Measurements from ENCODE around the gene SCAPER. TPM values are rescaled to one million over a fixed set of nuclear protein-coding genes. Genes with fewer than 3 reads are reported as not detected.

The SCAPER gene
- polyA plus RNA-seq, 1 donor from 2014 or later = 77.1 TPM

DNA sequence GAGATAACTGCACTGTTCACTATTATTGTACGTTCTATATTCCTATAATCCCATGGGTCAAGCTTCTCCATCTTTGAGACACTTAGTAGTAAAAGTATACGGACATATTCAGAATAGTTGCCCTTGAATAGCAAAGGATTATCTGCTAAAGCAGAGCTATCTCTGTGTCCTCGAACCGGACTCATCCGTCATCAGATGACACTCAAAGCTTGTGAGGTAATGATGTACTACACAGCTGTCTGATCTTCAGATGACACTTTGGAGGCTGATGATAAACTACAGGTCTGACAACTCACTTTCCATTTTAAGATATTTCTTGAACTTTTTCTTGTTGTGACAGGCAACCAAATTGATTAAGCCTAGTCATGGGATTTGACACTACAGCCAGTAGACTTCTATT is 240.2 kb downstream of the SCAPER start:
- no peak overlapping the region for H3K4me2 ChIP-seq (ENCODE audit: low read length)
- H3F3A ChIP-seq (ENCODE audit: insufficient read depth, low read length, poor library complexity, severe bottlenecking) = no peaks in the 10 kb centered on the region
- H3K4me3 ChIP-seq (ENCODE audit: low read length) = no peak overlapping the region
- no peaks in the 10 kb centered on the region for H3K79me2 ChIP-seq (replicated peaks; ENCODE audit: insufficient read depth, low read length)
- H3K9me2 ChIP-seq (ENCODE audit: insufficient read depth, low read length) = no peaks in the 10 kb centered on the region
- no peak overlapping the region for H2AFZ ChIP-seq (ENCODE audit: low read depth, low read length)
- TF ChIP-seq TAF1 (IDR thresholded peaks at IDR 0.05; ENCODE audit: low read depth) (no peak), CTCF (IDR thresholded peaks at IDR 0.05; ENCODE audit: poor library complexity, severe bottlenecking) (no peak), MXI1 (conservative IDR thresholded peaks at IDR 0.05; ENCODE audit: poor library complexity, severe bottlenecking) (no peak), EZH2 (IDR thresholded peaks at IDR 0.05; ENCODE audit: borderline replicate concordance, insufficient read depth, low read length, poor library complexity, severe bottlenecking) (no peak)
- H3K36me3 ChIP-seq (ENCODE audit: insufficient read depth, low read length) = no peaks in the 10 kb centered on the region
- H3K9me3 ChIP-seq (ENCODE audit: low read length) = no peaks in the 10 kb centered on the region
- no peak overlapping the region for H3K9ac ChIP-seq (ENCODE audit: low read length)
- no peaks in the 10 kb centered on the region for H4K20me1 ChIP-seq (ENCODE audit: insufficient read depth)
- H3K27ac ChIP-seq (ENCODE audit: low read length) = no peak overlapping the region
- no peaks in the 10 kb centered on the region for H3K27me3 ChIP-seq (ENCODE audit: insufficient read depth, low read depth, low read length)

- Histone ChIP-seq H3K4me2 (ENCODE audit: low read length) (no peak overlapping the region), H3K36me3 (ENCODE audit: insufficient read depth, low read length) (no peaks in the 10 kb centered on the region), H3K9me2 (ENCODE audit: insufficient read depth, low read length) (no peaks in the 10 kb centered on the region), H3K9ac (ENCODE audit: low read length) (no peak overlapping the region), H3F3A (ENCODE audit: insufficient read depth, low read length, poor library complexity, severe bottlenecking) (no peaks in the 10 kb centered on the region), H3K4me3 (ENCODE audit: low read length) (no peak overlapping the region), H3K9me3 (ENCODE audit: low read length) (no peaks in the 10 kb centered on the region), H4K20me1 (ENCODE audit: insufficient read depth) (no peaks in the 10 kb centered on the region), H3K27me3 (ENCODE audit: insufficient read depth, low read depth, low read length) (no peaks in the 10 kb centered on the region), H2AFZ (ENCODE audit: low read depth, low read length) (no peak overlapping the region), H3K79me2 (replicated peaks; ENCODE audit: insufficient read depth, low read length) (no peaks in the 10 kb centered on the region), H3K27ac (ENCODE audit: low read length) (no peak overlapping the region)
- TF ChIP-seq SMC3 (conservative IDR thresholded peaks at IDR 0.05; ENCODE audit: poor library complexity) = no peak
- no peak for TF ChIP-seq RAD21 (conservative IDR thresholded peaks at IDR 0.05)
- no peak for TF ChIP-seq EP300 (conservative IDR thresholded peaks at IDR 0.05; ENCODE audit: poor library complexity, severe bottlenecking)
- no peak for TF ChIP-seq EZH2 (IDR thresholded peaks at IDR 0.05; ENCODE audit: borderline replicate concordance, insufficient read depth, low read length, poor library complexity, severe bottlenecking)
- TF ChIP-seq MXI1 (conservative IDR thresholded peaks at IDR 0.05; ENCODE audit: poor library complexity, severe bottlenecking) = no peak
- no peak for TF ChIP-seq POLR2AphosphoS5 (IDR thresholded peaks at IDR 0.05)
- TF ChIP-seq REST (IDR thresholded peaks at IDR 0.05; ENCODE audit: borderline replicate concordance) = no peak
- no peak for TF ChIP-seq TAF1 (IDR thresholded peaks at IDR 0.05; ENCODE audit: low read depth)
- TF ChIP-seq CTCF (IDR thresholded peaks at IDR 0.05; ENCODE audit: poor library complexity, severe bottlenecking) = no peak
These were observed 240.7 kb downstream of the SCAPER start for GRCh38 chr15:76664411-76664810.
